Adrenal gland (tissue), 12 donors: ENCODE results near the gene TFEC. TPM values are rescaled to one million over a fixed set of nuclear protein-coding genes. Genes with fewer than 3 reads are reported as not detected.

Source experiments
- DNase-seq, 7 donors: peaks; one replicate each; pipeline ENCODE4 v3.0.0-alpha.2; 2019 to 2020
- H3K27ac ChIP-seq, 5 donors: fragments of 200-600 bp; sonication (generic) in 4 of 5; 1 replicate in 3 of 5; 2 replicates in 2 of 5; pipeline versions ENCODE4 v1.5.1 to v1.8.0; 2016 to 2020; ENCODE audit warnings: mild to moderate bottlenecking in 1 of 5
- H3K27me3 ChIP-seq: fragments of 200-600 bp; 2 replicates; pipeline ENCODE4 v1.8.0; 2021
- H3K36me3 ChIP-seq, 2 donors: fragments of 200-600 bp; replicated peaks in 1 of 2; 1 replicate in 1 of 2; 2 replicates in 1 of 2; pipeline versions ENCODE4 v1.5.1 to v1.8.0; 2018 to 2022
- H3K4me1 ChIP-seq, 2 donors: fragments of 200-600 bp; replicated peaks in 1 of 2; 1 replicate in 1 of 2; 2 replicates in 1 of 2; pipeline versions ENCODE4 v1.5.1 to v1.8.0; 2018 to 2021
- H3K4me3 ChIP-seq, 4 donors: fragments of 200-600 bp; sonication (generic) in 3 of 4; one replicate each; pipeline ENCODE4 v1.5.1; 2016 to 2018
- H3K9me3 ChIP-seq, 3 donors: fragments of 200-600 bp; sonication (generic) in 1 of 3; replicated peaks in 1 of 3; 1 replicate in 2 of 3; 2 replicates in 1 of 3; pipeline versions ENCODE4 v1.5.1 to v1.8.0; 2016 to 2021
- POLR2A ChIP-seq, 2 donors: fragments of 450-650 bp; IDR thresholded peaks; one replicate each; pipeline ENCODE4 v1.6.1; 2017; ENCODE audit warnings: antibody characterized with exemption in 2 of 2, mild to moderate bottlenecking in 2 of 2, moderate library complexity in 1 of 2
- WGBS, 4 donors: extraction: QIAGEN DNeasy Blood & Tissue Kit in 2 of 4; methylation state at CpG; one replicate each; pipeline versions ENCODE4 v1.1.5 to v1.1.7; 2013 to 2017; 5-methylcytosine and 5-hydroxymethylcytosine counted together
- intact Hi-C, 2 donors: fragments of 100-400 bp; cut with DNase I; formaldehyde crosslinking; loops; one replicate each; pipeline versions ENCODE4 v1.14.1 to v1.15.0; 2022 to 2023
- polyA plus RNA-seq, 3 donors: library from polyadenylated mRNA; stranded (reverse); fragments of 200-250 nt in 2 of 3; fragments of 350-450 nt in 1 of 3; fragmentation: Illumina TruSeq in 1 of 3; extraction: RNeasy Lipid Tissue Mini Kit (QIAGEN cat#74804) in 1 of 3; gene quantifications; one replicate each; pipeline ENCODE4 v1.2.3, GENCODE V29; 2013 to 2014
- total RNA-seq, 9 donors: library from RNA; depleted of rRNA in 4 of 9; stranded (reverse); fragments of >200 nt in 4 of 9; fragments of 120-200 nt in 1 of 9; fragmentation: NEBNext Ultra II Directional in 1 of 9; extraction: Animal tissue kit (Norgen Biotek cat#: 25700) in 1 of 9; gene quantifications; one replicate each; pipeline versions ENCODE4 v1.1.0 to v1.2.4, GENCODE V29; 2013 to 2023
- TF ChIP-seq, protein P1 (sequence below), 6 experiments: fragments of 450-650 bp in 4 of 6; fragments of 200-600 bp in 2 of 6; sonication (generic) in 1 of 6; IDR thresholded peaks; 1 replicate in 5 of 6; 2 replicates in 1 of 6; pipeline versions ENCODE4 v1.5.1 to v1.8.0; 2016 to 2021; ENCODE audit warnings: antibody characterized with exemption in 6 of 6, mild to moderate bottlenecking in 2 of 6, moderate library complexity in 1 of 6
- donor health status: healthy with polysubstance abuse.
- donor health status: Bipolar disorder and iron deficiency.
- donor health status: DM: yes; HTN: yes; CAD: no.
- donor health status: DM: no; HTN: no; CAD: no.
- donor health status: DM: no; HTN: no; CAD: no.
- donor health status: DM: yes; HTN: yes; CAD: no.

Gene TFEC
- total and polyA plus RNA-seq, 12 donors = 1.00 to 16.4 (median 4.5) TPM

DNA sequence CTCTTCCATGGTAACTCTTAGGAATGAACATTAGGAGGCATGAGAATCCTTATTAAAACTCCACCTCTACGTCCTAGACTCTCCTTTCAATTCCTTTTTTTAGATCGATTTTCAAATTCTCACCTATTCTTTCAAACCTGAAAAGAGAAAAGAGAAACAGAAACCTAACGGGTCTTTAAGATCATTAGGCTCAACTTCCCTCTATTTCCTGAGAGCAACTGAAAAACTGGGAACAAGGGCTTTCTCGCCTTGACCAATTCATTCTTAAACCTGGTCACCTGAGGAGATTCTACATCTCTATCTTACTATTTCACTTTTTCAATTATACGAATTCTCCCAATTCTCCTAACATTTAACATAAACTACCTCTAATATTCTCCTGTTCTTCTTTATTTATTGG is 2.8 kb downstream of the TFEC start:
- no peak for TF ChIP-seq POLR2A (IDR thresholded peaks at IDR 0.05)
- TF ChIP-seq, protein P1, sequence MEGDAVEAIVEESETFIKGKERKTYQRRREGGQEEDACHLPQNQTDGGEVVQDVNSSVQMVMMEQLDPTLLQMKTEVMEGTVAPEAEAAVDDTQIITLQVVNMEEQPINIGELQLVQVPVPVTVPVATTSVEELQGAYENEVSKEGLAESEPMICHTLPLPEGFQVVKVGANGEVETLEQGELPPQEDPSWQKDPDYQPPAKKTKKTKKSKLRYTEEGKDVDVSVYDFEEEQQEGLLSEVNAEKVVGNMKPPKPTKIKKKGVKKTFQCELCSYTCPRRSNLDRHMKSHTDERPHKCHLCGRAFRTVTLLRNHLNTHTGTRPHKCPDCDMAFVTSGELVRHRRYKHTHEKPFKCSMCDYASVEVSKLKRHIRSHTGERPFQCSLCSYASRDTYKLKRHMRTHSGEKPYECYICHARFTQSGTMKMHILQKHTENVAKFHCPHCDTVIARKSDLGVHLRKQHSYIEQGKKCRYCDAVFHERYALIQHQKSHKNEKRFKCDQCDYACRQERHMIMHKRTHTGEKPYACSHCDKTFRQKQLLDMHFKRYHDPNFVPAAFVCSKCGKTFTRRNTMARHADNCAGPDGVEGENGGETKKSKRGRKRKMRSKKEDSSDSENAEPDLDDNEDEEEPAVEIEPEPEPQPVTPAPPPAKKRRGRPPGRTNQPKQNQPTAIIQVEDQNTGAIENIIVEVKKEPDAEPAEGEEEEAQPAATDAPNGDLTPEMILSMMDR (IDR thresholded peaks at IDR 0.05) = no peak
- WGBS, 4 donors = 53 to 69% (median 58%) methylated on average over 5 of the region's 5 CpGs
- no peak for DNase-seq
- Histone ChIP-seq H3K9me3 (no peaks in the 10 kb centered on the region), H3K4me3 (no peak overlapping the region), H3K36me3 (no peaks in the 10 kb centered on the region), H3K4me1 (no peaks in the 10 kb centered on the region), H3K27ac (no peak overlapping the region), H3K27me3 (no peaks in the 10 kb centered on the region)
- intact Hi-C loops = no loop called here

DNA sequence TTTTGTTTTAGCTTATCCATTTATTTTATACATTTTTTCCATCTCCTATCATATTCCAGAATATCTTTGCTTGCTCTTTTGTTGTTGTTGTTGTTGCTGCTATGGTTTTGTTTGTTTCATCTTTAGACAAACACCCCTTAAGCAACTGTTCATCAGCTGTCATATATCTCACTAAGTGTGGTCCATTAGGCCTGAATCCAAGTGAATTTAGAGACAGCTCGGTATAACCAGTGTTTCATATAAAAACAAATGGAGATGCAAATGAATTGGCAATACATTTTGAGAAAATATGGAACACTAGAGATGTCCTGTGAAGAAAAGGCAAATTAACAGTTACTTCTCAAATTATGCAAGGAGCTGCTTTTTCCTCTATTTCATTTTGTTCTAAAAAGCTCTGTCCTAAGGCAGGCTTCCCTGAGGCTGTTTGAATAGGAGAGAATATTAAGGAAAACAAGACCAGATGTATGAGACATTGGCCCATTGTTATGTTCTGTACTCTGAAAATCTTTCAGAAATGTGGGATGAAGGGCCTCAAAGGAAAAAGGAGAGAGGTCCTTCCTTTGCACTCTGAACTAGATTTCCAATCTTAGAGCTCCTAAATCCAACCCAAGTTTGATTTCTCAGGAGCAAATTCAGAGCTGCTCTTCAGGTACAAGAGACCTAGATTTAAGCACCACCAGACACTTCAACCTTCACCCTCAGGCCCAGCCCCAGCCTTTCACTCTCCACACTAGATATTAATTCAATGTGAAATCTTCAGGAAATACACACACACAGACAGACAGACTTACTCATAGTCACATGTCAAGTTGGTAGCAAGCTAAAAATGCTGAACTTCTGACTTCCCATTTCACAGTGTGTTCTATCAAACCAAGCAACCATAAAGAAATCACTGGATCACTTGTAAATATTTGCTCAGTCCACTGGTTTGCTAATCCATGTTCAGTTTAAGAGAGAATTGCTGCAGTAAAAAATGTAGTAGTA is 5.4 kb downstream of the TFEC start:
- H3K36me3 ChIP-seq = no peaks in the 10 kb centered on the region
- 64 to 76% (median 65%) methylated on average over 1 of the region's 1 CpG for WGBS, 4 donors
- peak overlapping the region in 1 of 5 donors; percentile 10 for H3K27ac ChIP-seq
- H3K4me3 ChIP-seq = no peak overlapping the region
- no peaks in the 10 kb centered on the region for H3K4me1 ChIP-seq
- DNase-seq = no peak
- H3K9me3 ChIP-seq = no peaks in the 10 kb centered on the region
- TF ChIP-seq POLR2A (IDR thresholded peaks at IDR 0.05) = no peak
- TF ChIP-seq, protein P1 (IDR thresholded peaks at IDR 0.05) = no peak
- intact Hi-C loops = no loop called here
- H3K27me3 ChIP-seq = no peaks in the 10 kb centered on the region

DNA sequence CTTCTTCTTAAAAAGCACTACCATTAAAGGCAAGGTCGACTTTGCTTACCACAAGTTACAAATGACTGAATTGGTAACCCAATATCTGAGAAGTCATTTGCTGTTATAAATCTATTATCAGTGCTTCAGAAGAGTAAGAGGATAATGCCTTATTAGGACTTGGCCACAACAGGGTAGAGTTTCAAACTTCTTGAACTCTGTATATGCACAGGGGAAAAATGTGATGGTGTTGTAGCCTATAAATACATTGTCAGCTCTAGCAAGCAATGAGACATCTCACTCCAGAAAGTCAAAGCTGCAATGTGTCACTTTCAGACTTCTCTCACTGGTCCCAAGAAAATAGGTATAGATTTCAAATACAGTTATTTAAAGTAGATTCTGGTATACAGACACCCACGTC is 9.3 kb downstream of the TFEC start:
- DNase-seq = no peak
- H3K27me3 ChIP-seq = no peaks in the 10 kb centered on the region
- H3K9me3 ChIP-seq = no peaks in the 10 kb centered on the region
- H3K27ac ChIP-seq = no peak overlapping the region
- 50 to 72% (median 68%) methylated on average over 2 of the region's 2 CpGs for WGBS, 4 donors
- no peaks in the 10 kb centered on the region for H3K4me1 ChIP-seq
- no peaks in the 10 kb centered on the region for H3K36me3 ChIP-seq
- H3K4me3 ChIP-seq = no peak overlapping the region
- intact Hi-C loops = no loop called here
- no peak for TF ChIP-seq POLR2A (IDR thresholded peaks at IDR 0.05)
- TF ChIP-seq, protein P1 (IDR thresholded peaks at IDR 0.05) = no peak

DNA sequence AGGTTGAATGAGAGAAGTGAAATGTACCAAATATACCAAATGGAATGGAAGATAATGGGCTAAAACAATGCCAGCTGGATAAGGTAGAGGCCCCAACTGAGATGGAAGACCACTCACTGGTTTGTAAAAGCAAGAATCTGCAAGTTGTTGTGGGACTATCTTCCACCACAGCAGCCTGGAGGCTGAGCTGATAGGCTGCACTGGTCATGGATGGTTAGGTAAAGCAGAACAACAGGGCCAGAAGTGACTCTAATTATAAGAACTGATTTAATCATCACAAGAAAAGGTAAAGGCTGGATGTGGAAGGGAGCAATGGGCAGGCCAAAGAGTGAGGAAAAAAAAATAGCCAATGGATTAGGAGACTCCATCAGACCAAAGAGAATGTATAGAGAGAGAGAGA is 11.8 kb downstream of the TFEC start:
- no peaks in the 10 kb centered on the region for H3K36me3 ChIP-seq
- H3K27ac ChIP-seq = no peak overlapping the region
- no peaks in the 10 kb centered on the region for H3K27me3 ChIP-seq
- no peak overlapping the region for H3K4me3 ChIP-seq
- DNase-seq = no peak
- intact Hi-C loops = no loop called here
- no peaks in the 10 kb centered on the region for H3K9me3 ChIP-seq
- TF ChIP-seq POLR2A (IDR thresholded peaks at IDR 0.05) = no peak
- TF ChIP-seq, protein P1 (IDR thresholded peaks at IDR 0.05) = no peak
- no peaks in the 10 kb centered on the region for H3K4me1 ChIP-seq
